ENCODE measurements around the gene KRTAP9-4.
"Not testable (repeated sequence)": the region's sequence is repeated elsewhere in the genome, so short reads cannot be mapped to it uniquely, and the experiment has no call there.

KRTAP9-4 gene

GRCh38 chr17:41265078-41265477 is 15.6 kb downstream of the KRTAP9-4 start, which contains the start of gene KRTAP9-6:
KRTAP9-6 (plus strand) TSS chr17:41265378; CDS start chr17:41265378, 0 bp downstream.
- DNase-seq: no peak

DNA sequence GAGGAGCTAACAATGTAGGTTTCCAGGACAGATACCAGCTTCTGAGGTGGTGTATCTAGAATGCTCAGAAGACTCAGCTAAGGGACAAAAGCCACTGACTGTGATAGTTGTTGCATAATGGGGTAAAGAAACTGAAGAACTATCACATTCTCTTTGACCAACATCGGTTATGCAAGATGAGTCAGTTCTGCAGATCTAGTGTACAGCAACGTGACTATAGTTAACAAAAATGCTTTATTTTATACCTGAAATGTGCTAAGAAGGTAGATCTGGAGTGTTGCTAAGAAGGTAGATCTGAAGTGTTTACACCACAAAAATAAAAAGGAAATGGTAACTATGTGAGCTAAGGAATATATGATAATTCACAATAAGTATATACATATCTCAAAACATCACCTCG is 18.2 kb downstream of the KRTAP9-4 start:
- DNase-seq: no peak

DNA sequence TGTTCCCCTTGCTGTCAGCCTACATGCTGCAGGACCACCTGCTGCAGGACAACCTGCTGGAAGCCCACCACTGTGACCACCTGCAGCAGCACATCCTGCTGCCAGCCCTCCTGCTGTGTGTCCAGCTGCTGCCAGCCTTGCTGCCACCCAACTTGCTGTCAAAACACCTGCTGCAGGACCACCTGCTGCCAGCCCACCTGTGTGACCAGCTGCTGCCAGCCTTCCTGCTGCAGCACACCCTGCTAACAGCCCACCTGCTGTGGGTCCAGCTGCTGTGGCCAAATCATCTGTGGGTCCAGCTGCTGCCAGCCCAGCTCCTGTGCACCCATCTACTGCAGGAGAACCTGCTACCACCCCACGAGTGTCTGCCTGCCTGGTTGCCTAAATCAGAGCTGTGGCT is 21.8 kb downstream of the KRTAP9-4 start:
- not testable (repeated sequence) for DNase-seq

GRCh38 chr17:41271858-41272257 is 22.4 kb downstream of the KRTAP9-4 start:
- DNase-seq: no peak

GRCh38 chr17:41275648-41276190 is 26.2 kb downstream of the KRTAP9-4 start, which contains the start of gene KRTAP9-7:
KRTAP9-7 (plus strand) TSS chr17:41275698; CDS start chr17:41275698, 0 bp downstream.
- not testable (repeated sequence) for DNase-seq

DNA sequence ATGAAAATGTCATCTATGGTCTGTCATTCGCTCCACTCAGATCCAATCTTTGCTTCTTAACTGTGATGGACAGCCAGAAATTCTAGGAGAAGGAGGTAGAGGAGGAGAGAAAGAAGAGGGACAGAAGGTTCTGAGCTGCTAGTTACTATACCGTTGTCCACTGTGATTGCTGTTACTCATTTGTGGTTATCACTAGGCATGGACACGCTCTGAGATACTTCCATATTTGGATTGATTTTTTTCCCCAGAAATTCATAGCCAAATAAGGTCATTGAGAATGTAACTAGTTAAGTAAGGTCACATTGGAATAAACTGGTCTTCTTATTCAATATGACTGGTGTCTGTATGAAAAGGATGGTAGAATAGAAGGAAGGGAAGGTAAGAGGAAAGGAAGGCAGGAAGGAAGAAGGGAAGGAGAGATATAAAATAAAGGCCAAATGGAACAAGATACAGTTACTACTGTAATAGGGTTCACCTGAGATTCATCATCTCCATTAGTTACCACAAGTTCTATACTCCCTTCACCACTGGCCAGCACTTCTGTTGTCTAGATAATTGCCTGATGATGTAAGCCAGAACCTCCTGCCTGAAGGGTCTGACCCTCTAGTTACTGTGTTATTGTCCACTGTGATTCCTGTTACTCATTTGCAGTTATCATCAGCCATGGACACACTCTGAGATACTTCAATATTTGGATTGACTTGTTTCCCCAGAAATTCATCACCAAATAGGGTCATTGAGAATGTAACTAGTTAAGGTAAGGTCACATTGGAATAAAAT is 28.9 kb downstream of the KRTAP9-4 start:
- no peak for DNase-seq

GRCh38 chr17:41284043-41284442 is 34.6 kb downstream of the KRTAP9-4 start:
- no peak for DNase-seq

DNA sequence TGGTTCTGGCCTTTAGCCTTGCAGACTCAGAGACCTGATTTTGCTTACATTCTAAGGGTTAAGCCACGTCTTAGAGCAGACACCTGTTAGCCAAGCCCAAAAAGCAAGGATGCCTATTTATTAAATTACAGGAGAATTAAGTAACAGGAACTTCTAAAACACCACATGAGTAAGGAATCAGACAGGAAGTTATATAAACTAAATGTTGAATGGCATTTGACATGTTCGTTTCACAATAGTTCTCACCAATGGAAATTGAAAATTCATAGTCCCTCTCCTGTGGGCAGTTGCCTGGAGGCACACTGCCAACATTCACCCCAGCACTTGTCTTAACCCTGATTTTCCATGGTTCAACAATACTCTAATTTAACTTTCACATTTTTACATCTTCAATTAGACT is 35.1 kb downstream of the KRTAP9-4 start:
- no peak for DNase-seq

- no peak for DNase-seq
Measured at GRCh38 chr17:41287050-41287449, 37.6 kb downstream of the KRTAP9-4 start.

GRCh38 chr17:41294016-41294415 is 44.5 kb downstream of the KRTAP9-4 start:
- DNase-seq: no peak

DNA sequence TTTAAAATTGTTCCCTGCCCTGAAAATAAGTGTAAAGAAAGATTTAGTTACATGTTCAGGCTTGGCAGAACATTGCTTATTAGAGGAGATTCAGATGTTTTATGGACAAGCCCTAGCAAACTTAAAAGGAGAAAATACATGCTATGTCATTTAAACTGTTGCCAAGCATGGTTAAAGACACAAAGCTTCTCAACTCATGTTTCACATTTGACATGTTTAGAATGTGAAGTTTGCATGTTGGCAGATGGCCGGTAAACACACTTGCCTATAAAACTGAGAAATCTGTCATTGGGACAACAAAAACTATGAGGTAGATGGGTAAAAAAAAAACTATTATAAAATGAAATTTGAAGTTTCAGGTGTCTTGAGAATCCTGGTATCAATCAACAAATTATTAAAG is 47.4 kb downstream of the KRTAP9-4 start:
- DNase-seq: no peak

GRCh38 chr17:41298458-41299135 is 49.1 kb downstream of the KRTAP9-4 start:
- DNase-seq: no peak
